Measurements from ENCODE around the gene MARK2. TPM values are rescaled to one million over a fixed set of nuclear protein-coding genes. Genes with fewer than 3 reads are reported as not detected.

MARK2 gene
- total RNA-seq, 1 donor = 14.8 TPM

- Histone ChIP-seq H4K20me1 (ENCODE audit: insufficient read depth, low read length) (peaks cover 67% of the 10 kb centered on the region), H3K27ac (ENCODE audit: low read depth, low read length) (no peak overlapping the region), H3K4me2 (ENCODE audit: insufficient read depth, low read length) (no peak overlapping the region), H3K27me3 (ENCODE audit: insufficient read depth, low read length) (no peaks in the 10 kb centered on the region), H3K36me3 (ENCODE audit: insufficient read depth, low read length) (peaks cover 5% of the 10 kb centered on the region), H3K79me2 (ENCODE audit: insufficient read depth, low read length) (peaks cover 88% of the 10 kb centered on the region), H3K4me3 (ENCODE audit: insufficient read depth, low read length) (no peak overlapping the region), H3K9me3 (ENCODE audit: low read depth, low read length) (no peaks in the 10 kb centered on the region), H2AFZ (ENCODE audit: low read length) (no peak overlapping the region), H3K4me1 (ENCODE audit: insufficient read depth, low read length) (peaks cover 36% of the 10 kb centered on the region)
- no peak for DNase-seq (ENCODE audit: insufficient read length, low spot score, missing footprints)
- TF ChIP-seq CTCF (IDR thresholded peaks at IDR 0.05; ENCODE audit: extremely low read depth, low read depth, low read length) = no peak
Measured at GRCh38 chr11:63883791-63884190, 44.9 kb downstream of the MARK2 start.

DNA sequence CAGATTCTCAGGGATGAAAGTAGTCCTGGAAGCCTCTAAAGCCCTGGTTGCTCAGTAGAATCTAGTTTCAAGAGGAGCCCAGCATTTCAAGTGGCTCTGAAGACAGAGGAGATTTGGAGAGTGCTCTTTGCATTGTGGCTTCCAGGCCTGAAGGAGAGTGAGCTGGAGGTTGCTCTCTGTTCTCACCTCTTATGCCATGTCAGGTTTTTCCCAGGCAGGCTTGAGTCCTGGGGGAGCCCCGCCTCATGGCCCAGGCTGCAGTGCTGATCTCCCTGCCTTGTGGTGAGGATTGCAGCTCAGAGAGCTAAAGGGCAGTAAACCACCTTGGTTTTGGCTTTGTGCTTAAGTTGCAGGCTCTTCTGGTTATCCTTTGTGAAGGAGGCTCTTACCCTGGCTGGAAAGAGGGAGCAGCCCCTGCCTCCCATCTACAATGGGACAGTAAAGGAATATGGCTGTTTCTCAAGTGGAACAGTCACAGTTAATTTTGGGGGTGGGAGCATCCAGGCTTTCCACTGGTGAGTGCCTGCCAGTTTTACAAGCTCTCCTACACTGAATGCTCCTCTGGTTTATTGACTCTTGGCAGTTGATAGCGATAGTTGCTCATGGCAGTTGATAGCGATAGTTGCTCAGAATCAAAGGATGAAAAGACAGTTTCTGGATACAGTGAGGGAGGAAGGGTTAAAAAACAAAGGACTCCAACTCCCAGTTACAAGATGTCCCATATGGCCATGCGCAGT lies 45.5 kb downstream of the MARK2 start:
- TF ChIP-seq CTCF (IDR thresholded peaks at IDR 0.05; ENCODE audit: extremely low read depth, low read depth, low read length) = no peak
- Histone ChIP-seq H3K9me3 (ENCODE audit: low read depth, low read length) (no peaks in the 10 kb centered on the region), H3K27ac (ENCODE audit: low read depth, low read length) (no peak overlapping the region), H3K4me3 (ENCODE audit: insufficient read depth, low read length) (no peak overlapping the region), H4K20me1 (ENCODE audit: insufficient read depth, low read length) (peaks cover 69% of the 10 kb centered on the region), H2AFZ (ENCODE audit: low read length) (no peak overlapping the region), H3K79me2 (ENCODE audit: insufficient read depth, low read length) (peaks cover 89% of the 10 kb centered on the region), H3K4me1 (ENCODE audit: insufficient read depth, low read length) (peaks cover 34% of the 10 kb centered on the region), H3K4me2 (ENCODE audit: insufficient read depth, low read length) (no peak overlapping the region), H3K36me3 (ENCODE audit: insufficient read depth, low read length) (peaks cover 5% of the 10 kb centered on the region), H3K27me3 (ENCODE audit: insufficient read depth, low read length) (no peaks in the 10 kb centered on the region)
- DNase-seq (ENCODE audit: insufficient read length, low spot score, missing footprints) = no peak

DNA sequence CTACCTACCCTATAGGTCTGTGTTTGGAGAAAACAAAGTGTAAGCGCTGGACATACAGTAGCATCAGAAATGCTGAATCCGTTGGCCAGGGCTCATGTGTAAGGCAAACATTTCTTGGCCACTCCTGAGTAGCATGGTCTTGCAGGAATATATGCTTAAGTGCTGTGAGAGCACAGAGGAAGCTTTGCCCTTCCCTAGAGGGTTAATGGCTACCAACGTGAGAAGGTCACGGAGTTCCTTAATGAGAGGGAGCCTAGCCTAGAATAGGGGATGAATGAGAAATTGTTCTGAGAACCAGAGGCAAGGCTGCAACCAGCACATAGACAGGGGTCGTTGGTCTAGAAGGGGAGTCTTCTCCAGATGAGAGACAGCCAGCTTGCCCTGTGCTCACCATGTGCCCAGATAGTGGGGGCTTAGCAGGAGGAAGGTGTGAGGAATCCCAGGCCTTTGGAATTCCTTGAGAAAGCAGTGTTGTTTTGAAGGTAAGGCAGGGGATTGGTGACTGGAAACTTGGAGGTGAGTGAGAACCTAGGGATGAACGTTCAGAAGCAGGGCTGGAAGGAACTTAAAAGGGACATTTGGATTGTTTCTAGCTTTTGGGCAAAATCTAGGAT lies 48.6 kb downstream of the MARK2 start:
- Histone ChIP-seq H2AFZ (ENCODE audit: low read length) (no peak overlapping the region), H3K36me3 (ENCODE audit: insufficient read depth, low read length) (peaks cover 5% of the 10 kb centered on the region), H3K79me2 (ENCODE audit: insufficient read depth, low read length) (peaks cover 96% of the 10 kb centered on the region), H3K4me3 (ENCODE audit: insufficient read depth, low read length) (peak overlapping the region; percentile 55), H3K27me3 (ENCODE audit: insufficient read depth, low read length) (no peaks in the 10 kb centered on the region), H3K4me1 (ENCODE audit: insufficient read depth, low read length) (peaks cover 20% of the 10 kb centered on the region), H3K9me3 (ENCODE audit: low read depth, low read length) (no peaks in the 10 kb centered on the region), H3K27ac (ENCODE audit: low read depth, low read length) (peak overlapping the region; percentile 30), H4K20me1 (ENCODE audit: insufficient read depth, low read length) (peaks cover 81% of the 10 kb centered on the region), H3K4me2 (ENCODE audit: insufficient read depth, low read length) (peak overlapping the region; percentile 76)
- no peak for DNase-seq (ENCODE audit: insufficient read length, low spot score, missing footprints)
- no peak for TF ChIP-seq CTCF (IDR thresholded peaks at IDR 0.05; ENCODE audit: extremely low read depth, low read depth, low read length)
